Measurements from ENCODE around the gene ZNF778. TPM values are rescaled to one million over a fixed set of nuclear protein-coding genes. Genes with fewer than 3 reads are reported as not detected.

ZNF778 gene
- total RNA-seq, 1 donor from 2014 or later = 35.5 TPM

DNA sequence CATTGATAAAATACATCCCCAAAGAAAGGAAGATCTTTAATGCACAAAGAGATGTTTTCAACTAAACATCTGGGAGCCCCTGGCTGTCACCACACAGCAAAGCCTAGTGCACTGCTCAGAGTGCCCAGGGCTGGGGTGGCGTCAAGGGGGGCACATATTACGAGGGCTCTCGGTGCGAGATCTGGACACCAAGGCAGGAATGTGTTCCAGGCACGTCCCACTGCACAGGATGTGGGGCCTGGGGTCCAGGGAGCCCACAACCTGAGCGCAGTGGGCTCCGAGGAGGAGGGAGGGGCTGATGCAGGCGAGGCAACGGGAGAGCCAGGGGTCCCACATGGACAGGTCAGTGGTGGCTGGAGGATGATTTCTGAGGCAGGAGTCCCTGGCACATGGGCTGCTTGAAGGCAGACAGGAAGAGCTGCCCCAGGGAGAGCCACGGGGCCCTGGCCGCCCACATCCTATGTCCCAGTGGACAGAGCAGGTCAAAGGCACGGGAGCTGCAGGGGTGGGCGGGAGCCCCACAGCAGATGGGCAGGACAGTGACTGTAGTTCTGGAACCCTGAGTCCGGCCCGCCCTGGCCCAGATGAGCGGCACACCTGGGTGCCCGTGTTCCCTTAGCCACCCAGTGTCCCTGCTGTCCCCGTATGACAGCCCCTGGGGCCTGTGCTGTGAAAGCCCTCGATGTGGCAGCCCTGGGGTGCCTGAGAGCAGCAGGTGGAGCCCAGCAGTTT, 56.4 kb downstream of the ZNF778 start:
- Mint-ChIP-seq H3K4me3 (ENCODE audit: unreplicated experiment) (peak overlapping the region; percentile 79), H3K9me3 (ENCODE audit: unreplicated experiment) (no peaks in the 10 kb centered on the region), H3K27me3 (ENCODE audit: unreplicated experiment) (peaks cover 28% of the 10 kb centered on the region), H3K4me1 (ENCODE audit: unreplicated experiment) (no peaks in the 10 kb centered on the region), H3K36me3 (ENCODE audit: low read depth, unreplicated experiment) (peaks cover 45% of the 10 kb centered on the region), H3K27ac (ENCODE audit: unreplicated experiment) (peak overlapping the region; percentile 67)
- TF ChIP-seq, protein P1, sequence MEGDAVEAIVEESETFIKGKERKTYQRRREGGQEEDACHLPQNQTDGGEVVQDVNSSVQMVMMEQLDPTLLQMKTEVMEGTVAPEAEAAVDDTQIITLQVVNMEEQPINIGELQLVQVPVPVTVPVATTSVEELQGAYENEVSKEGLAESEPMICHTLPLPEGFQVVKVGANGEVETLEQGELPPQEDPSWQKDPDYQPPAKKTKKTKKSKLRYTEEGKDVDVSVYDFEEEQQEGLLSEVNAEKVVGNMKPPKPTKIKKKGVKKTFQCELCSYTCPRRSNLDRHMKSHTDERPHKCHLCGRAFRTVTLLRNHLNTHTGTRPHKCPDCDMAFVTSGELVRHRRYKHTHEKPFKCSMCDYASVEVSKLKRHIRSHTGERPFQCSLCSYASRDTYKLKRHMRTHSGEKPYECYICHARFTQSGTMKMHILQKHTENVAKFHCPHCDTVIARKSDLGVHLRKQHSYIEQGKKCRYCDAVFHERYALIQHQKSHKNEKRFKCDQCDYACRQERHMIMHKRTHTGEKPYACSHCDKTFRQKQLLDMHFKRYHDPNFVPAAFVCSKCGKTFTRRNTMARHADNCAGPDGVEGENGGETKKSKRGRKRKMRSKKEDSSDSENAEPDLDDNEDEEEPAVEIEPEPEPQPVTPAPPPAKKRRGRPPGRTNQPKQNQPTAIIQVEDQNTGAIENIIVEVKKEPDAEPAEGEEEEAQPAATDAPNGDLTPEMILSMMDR (IDR thresholded peaks at IDR 0.05; ENCODE audit: unreplicated experiment) = no peak
- DNase-seq (ENCODE audit: low spot score) = no peak

DNA sequence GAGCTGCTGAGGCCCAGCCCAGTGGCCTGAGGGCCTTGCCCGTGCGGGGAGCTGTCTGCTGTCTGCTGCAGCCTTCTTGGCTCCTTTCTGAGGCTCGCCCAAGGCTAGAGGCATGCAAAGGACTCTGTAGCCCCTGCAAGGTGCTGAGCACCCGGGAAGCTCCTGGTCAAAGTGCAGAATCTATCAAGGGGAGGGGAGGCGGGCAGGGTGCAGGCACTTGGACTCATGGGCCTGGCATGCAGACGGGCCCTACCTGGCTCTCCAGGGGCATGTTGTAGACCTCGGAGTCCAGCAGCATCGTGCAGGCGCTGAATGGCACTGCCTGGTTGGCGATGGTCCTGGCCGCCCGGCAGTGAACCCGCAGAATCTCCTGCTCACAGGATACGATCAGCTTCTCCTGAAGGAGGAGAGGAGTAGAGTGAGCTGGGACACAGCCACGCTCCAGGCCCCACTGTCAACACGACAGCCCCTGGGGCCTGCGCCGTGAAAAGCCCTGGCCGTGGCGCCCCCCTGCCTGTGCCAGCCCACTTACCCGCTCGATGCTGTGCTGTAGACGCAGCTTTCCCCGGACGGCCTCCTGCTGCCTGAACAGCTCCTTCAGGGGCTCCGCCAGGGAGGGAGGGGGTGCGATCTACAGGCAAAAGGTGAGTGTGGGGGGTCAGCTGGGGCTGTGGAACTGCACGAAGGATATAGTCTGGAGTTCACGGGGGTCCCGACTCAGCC, 57.2 kb downstream of the ZNF778 start:
- H3K4me3 Mint-ChIP-seq (ENCODE audit: unreplicated experiment) = no peak overlapping the region
- no peak for DNase-seq (ENCODE audit: low spot score)
- H3K9me3 Mint-ChIP-seq (ENCODE audit: unreplicated experiment) = no peaks in the 10 kb centered on the region
- H3K36me3 Mint-ChIP-seq (ENCODE audit: low read depth, unreplicated experiment) = peaks cover 40% of the 10 kb centered on the region
- H3K27me3 Mint-ChIP-seq (ENCODE audit: unreplicated experiment) = peaks cover 25% of the 10 kb centered on the region
- H3K27ac Mint-ChIP-seq (ENCODE audit: unreplicated experiment) = no peak overlapping the region
- H3K4me1 Mint-ChIP-seq (ENCODE audit: unreplicated experiment) = no peaks in the 10 kb centered on the region
- TF ChIP-seq, protein P1 (IDR thresholded peaks at IDR 0.05; ENCODE audit: unreplicated experiment) = no peak

DNA sequence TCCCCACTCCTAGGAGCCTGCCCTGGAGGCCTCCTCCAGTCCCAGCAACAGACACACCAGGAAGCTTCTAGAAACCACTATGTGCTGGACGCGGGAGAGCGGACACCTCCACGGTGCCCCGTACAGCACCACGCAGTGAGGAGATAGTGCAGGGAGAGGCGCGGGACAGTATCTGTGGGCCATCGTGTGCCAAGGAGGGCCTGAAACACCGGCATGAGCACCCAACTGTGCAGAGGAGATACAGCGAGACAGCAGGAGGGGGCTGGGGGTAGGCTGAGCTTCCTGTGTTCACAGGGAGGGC, 57.7 kb downstream of the ZNF778 start:
- TF ChIP-seq, protein P1 (IDR thresholded peaks at IDR 0.05; ENCODE audit: unreplicated experiment) = no peak
- no peak for DNase-seq (ENCODE audit: low spot score)
- H3K27ac Mint-ChIP-seq (ENCODE audit: unreplicated experiment) = no peak overlapping the region
- no peak overlapping the region for H3K4me3 Mint-ChIP-seq (ENCODE audit: unreplicated experiment)
- no peaks in the 10 kb centered on the region for H3K9me3 Mint-ChIP-seq (ENCODE audit: unreplicated experiment)
- H3K4me1 Mint-ChIP-seq (ENCODE audit: unreplicated experiment) = no peaks in the 10 kb centered on the region
- peaks cover 40% of the 10 kb centered on the region for H3K36me3 Mint-ChIP-seq (ENCODE audit: low read depth, unreplicated experiment)
- H3K27me3 Mint-ChIP-seq (ENCODE audit: unreplicated experiment) = peaks cover 25% of the 10 kb centered on the region

DNA sequence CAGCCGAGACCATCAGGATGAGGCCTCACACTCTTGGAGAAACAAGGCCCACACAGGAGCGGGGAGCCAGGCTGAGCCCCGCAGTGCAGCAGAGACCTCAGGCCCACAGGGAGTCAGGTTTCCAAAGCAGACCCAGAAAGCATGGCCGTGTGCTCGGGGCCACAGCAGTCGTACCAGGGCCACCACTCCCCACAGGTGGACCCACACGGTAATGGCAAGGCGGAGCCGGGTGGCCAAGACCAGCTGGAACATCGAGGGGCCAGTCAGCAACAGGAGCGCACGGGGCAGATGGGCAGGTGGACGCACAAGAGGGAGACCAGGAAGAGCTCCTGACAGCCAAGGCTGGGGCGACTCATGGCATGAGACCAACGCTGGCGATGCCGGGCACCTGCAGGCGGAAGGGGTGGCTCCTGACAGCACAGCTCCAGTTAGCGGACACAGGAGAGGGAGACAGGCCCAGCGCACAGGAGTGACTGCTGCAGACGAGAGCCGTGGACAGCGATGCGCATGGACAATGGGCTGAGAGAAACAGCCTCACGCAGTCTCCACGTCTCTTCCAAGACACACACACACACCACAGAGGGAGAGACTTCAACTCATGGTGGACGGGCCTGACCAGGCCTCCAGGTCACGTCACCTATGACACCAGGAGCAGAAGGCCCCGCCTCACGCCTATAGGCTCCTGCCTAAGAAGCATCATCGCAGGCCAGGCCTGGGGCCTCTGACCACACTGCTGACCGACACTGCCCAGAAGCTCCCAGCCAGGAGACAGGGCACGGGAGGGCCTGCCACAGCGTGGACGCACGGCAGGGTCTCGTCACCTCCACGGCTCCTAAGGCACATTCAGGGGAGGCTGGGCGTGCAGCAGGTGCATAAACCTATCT, 58.6 kb downstream of the ZNF778 start:
- Mint-ChIP-seq H3K4me1 (ENCODE audit: unreplicated experiment) (no peaks in the 10 kb centered on the region), H3K36me3 (ENCODE audit: low read depth, unreplicated experiment) (peaks cover 40% of the 10 kb centered on the region), H3K4me3 (ENCODE audit: unreplicated experiment) (no peak overlapping the region), H3K27ac (ENCODE audit: unreplicated experiment) (no peak overlapping the region), H3K27me3 (ENCODE audit: unreplicated experiment) (peaks cover 25% of the 10 kb centered on the region), H3K9me3 (ENCODE audit: unreplicated experiment) (no peaks in the 10 kb centered on the region)
- TF ChIP-seq, protein P1 (IDR thresholded peaks at IDR 0.05; ENCODE audit: unreplicated experiment) = no peak
- DNase-seq (ENCODE audit: low spot score) = no peak
